CD4-positive, alpha-beta T cell treated with Interleukin-12 subunit alpha and Interleukin-12 subunit beta, for 1 hour (primary cell): ENCODE measurements around the gene RAP1A.

Experiments
- DNase-seq: peaks from one replicate; pipeline ENCODE4 v3.0.0-alpha.2; 2020

Gene RAP1A

GRCh38 chr1:111720977-111721786 lies 101.6 kb downstream of the RAP1A start:
- no peak for DNase-seq

GRCh38 chr1:111723091-111723806 lies 103.7 kb downstream of the RAP1A start:
- DNase-seq: peak; percentile 54

GRCh38 chr1:111723871-111724270 lies 104.3 kb downstream of the RAP1A start:
- no peak for DNase-seq

- no peak for DNase-seq
These were observed 105.6 kb downstream of the RAP1A start for GRCh38 chr1:111725192-111725591.

GRCh38 chr1:111727056-111727455 lies 107.5 kb downstream of the RAP1A start:
- DNase-seq: no peak

- no peak for DNase-seq
These were observed 109.8 kb downstream of the RAP1A start for GRCh38 chr1:111729271-111729921.

- no peak for DNase-seq
These were observed 110.5 kb downstream of the RAP1A start for GRCh38 chr1:111729946-111730681.

GRCh38 chr1:111730706-111731105 lies 111.1 kb downstream of the RAP1A start:
- DNase-seq: no peak

GRCh38 chr1:111731956-111732355 lies 112.4 kb downstream of the RAP1A start:
- no peak for DNase-seq

GRCh38 chr1:111732718-111733117 lies 113.1 kb downstream of the RAP1A start:
- no peak for DNase-seq

- peak; percentile 30 for DNase-seq
These were observed 113.8 kb downstream of the RAP1A start for GRCh38 chr1:111733183-111733991.

- DNase-seq: no peak
These were observed 114.4 kb downstream of the RAP1A start for GRCh38 chr1:111733992-111734341.

- no peak for DNase-seq
These were observed 114.8 kb downstream of the RAP1A start for GRCh38 chr1:111734426-111734825.

GRCh38 chr1:111734856-111735255 lies 115.3 kb downstream of the RAP1A start:
- DNase-seq: no peak

- no peak for DNase-seq
These were observed 115.7 kb downstream of the RAP1A start for GRCh38 chr1:111735321-111735720.

GRCh38 chr1:111735858-111736544 lies 116.4 kb downstream of the RAP1A start:
- no peak for DNase-seq

GRCh38 chr1:111736548-111737215 lies 117.1 kb downstream of the RAP1A start:
- no peak for DNase-seq

GRCh38 chr1:111737216-111738132 lies 117.9 kb downstream of the RAP1A start:
- DNase-seq: no peak

GRCh38 chr1:111738133-111738435 lies 118.5 kb downstream of the RAP1A start:
- DNase-seq: no peak
